ENCODE data around the gene CDK5RAP1.
"Not testable (repeated sequence)": the region's sequence is repeated elsewhere in the genome, so short reads cannot be mapped to it uniquely, and the experiment has no call there.

CDK5RAP1 gene

DNA sequence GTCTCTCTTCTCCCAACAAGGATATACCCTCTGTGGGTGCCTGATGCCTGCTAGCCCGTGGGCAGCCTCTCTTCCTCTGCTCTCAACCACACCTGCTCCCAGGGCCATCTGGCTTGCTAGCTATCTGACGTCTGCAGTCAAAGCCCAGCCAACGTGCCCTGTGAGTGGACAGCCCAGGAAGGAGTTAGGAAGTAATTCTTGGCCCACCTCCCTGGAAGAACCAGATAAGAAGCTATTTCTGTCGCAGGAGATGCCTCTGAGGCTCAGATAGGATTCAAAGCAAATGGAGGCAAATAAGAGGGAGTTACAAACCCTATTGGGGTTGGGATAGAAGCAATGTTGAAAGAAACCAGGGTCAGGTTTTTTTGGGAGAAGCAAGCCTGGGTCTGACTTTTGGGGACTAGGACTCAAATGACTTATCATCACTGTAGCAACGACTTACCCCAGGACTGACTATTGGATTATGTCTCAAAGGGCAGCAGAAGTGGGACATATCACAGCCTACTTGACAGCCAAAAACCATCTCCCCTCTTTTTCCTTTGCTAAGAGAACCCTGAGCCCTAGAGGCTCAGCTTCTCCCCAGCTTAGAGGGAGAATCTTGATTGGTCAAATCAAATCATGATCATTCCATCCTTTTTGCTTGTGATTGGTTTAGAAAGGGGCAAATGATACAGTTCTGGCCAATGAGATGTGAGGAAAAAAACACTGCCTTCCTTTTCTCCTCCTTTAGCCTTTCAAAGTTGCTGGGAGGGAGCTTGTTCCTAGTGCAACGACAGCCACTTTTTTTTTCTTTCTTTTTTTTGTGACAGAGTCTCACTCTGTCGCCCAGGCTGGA is 18.0 kb upstream of the CDK5RAP1 start:
- DNase-seq: no peak

DNA sequence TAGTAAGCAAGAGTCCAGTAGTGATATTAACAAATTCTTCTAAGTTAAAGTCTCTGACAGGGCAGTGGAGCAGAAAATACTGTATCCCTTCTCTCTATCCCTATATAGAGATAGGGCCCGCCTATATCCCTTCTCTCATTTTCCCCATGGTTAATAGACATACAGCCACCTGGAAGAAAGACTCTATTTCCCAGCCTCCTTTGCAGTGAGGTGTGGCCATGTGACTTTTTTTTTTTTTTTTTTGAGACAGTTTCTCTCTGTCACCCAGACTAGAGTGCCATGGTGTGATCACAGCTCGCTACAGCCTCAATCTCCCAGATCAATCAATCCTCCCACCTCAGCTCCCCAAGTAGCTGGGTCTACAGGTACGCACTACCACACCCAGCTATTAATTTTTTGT is 16.7 kb upstream of the CDK5RAP1 start:
- no peak for DNase-seq

GRCh38 chr20:33415948-33416347 is 14.6 kb upstream of the CDK5RAP1 start:
- no peak for DNase-seq

DNA sequence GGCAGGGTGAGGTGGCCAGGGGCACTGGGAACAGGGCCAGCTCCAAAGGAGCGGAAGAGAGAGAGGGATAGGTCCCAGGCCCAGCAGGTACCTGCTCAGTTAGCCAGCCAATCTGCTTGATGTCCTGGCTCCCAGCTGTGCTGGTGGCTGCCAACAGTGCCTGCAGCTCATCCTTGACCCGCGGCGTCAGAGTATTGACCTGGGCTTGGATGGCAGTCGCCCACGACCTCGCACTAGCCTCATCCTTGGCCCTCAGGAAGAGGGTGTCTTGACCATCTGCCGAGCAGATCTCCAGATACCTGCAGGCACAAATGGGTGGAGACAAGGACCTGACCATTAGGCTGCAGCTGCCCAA is 11.1 kb upstream of the CDK5RAP1 start:
- DNase-seq: no peak

DNA sequence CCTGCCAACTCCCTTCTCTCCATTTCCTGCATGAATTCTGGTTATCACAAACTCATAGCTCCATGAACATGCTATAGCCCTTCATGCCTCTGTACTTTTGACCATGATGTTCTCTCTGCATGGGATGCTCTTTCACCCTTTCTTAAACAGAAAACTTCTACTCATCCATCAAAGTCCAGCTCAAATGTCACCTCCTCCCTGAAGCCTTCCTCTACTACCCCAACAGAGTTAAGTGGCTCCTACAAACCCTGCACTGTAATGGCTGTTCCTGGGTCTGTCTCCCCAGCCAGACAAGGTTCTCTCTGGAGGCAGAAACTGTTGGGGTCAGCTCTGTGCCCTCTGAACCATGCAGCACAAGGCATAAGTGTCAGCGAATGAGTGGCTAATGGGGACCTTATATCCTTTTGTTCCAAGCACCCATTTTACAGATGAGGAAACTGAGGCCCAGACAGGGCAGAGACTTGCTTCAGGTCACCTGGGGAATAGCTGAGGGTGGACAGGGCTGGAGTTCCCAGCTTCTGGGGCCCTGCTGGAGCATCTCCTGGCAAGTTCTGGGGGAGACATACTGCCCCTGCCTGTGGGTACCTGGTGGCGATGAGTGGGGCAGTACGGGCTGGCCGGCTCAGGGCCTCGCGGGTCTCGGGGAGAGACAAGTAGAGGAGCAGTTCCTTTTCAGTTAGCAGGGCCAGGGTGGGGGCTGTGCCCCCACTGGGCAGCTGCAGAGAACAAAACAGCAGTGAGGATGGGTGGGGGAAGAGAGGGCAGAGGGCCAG is 10.6 kb upstream of the CDK5RAP1 start:
- DNase-seq: no peak

- DNase-seq: peak; percentile 37
Measured at GRCh38 chr20:33411242-33411641, 9.9 kb upstream of the CDK5RAP1 start.

GRCh38 chr20:33410081-33410742 is 8.9 kb upstream of the CDK5RAP1 start:
- no peak for DNase-seq

- no peak for DNase-seq
Measured at GRCh38 chr20:33408716-33409654, 7.7 kb upstream of the CDK5RAP1 start.

- no peak for DNase-seq
Measured at GRCh38 chr20:33408313-33408712, 7.0 kb upstream of the CDK5RAP1 start.

- no peak for DNase-seq
Measured at GRCh38 chr20:33407796-33408195, 6.5 kb upstream of the CDK5RAP1 start.

GRCh38 chr20:33407251-33407650 is 5.9 kb upstream of the CDK5RAP1 start:
- DNase-seq: no peak

- no peak for DNase-seq
Measured at GRCh38 chr20:33404281-33404680, 3.0 kb upstream of the CDK5RAP1 start.

GRCh38 chr20:33401921-33402369 is 626 bp upstream of the CDK5RAP1 start:
- no peak for DNase-seq

- no peak for DNase-seq
Measured at GRCh38 chr20:33400812-33401183, 521 bp downstream of the CDK5RAP1 start.

- no peak for DNase-seq
Measured at GRCh38 chr20:33399924-33400323, 1.4 kb downstream of the CDK5RAP1 start.

- no peak for DNase-seq
Measured at GRCh38 chr20:33394718-33395117, 6.6 kb downstream of the CDK5RAP1 start.

- DNase-seq: no peak
Measured at GRCh38 chr20:33393609-33394008, 7.7 kb downstream of the CDK5RAP1 start.

- DNase-seq: no peak
Measured at GRCh38 chr20:33391722-33392415, 9.4 kb downstream of the CDK5RAP1 start.

DNA sequence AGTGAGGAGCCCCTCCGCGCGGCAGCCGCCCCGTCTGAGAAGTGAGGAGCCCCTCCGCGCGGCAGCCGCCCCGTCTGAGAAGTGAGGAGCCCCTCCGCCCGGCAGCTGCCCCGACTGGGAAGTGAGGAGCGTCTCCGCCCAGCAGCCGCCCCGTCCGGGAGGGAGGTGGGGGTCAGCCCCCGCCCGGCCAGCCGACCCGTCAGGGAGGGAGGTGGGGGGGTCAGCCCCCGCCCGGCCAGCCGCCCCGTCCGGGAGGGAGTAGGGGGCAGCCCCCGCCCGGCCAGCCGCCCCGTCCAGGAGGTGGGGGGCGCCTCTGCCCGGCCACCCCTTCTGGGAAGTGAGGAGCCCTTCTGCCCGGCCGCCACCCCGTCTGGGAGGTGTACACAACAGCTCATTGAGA is 12.0 kb downstream of the CDK5RAP1 start:
- DNase-seq: not testable (repeated sequence)

DNA sequence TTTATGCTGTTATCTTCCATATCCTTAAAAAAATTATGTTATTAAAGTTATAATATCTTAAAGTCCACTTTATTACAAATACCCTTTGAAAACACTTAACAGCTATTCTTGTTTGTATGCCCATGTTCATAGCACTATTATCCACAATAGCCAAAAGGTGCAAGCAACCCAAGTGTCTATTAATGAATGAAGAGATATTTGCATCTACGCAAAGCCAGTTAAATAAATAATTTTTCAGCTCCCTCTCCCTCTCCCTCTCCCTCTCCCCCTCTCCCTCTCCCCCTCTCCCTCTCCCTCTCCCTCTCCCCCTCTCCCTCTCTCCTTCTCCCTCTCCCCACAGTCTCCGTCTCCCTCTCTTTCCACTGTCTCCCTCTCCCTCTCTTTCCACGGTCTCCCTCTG is 13.1 kb downstream of the CDK5RAP1 start:
- DNase-seq: no peak

DNA sequence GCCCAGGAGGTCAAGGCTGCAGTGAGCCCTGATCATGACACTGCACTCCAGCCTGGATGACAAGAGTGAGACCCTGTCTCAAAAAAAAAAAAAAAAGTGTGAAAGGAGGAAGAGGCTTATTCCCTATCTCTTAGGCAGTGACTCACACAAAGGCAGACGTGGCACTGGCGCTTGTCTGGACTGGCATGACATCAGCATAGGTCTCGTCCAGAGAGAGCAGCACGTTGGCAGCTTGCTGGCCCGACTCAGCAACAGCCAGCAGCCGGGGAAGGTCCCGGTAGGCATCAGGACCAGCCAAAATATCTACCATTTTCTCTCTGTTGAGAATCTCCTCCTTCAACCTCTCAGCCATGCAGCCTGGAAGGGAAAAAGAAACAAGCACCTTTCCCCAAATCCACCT is 14.1 kb downstream of the CDK5RAP1 start:
- DNase-seq: no peak

DNA sequence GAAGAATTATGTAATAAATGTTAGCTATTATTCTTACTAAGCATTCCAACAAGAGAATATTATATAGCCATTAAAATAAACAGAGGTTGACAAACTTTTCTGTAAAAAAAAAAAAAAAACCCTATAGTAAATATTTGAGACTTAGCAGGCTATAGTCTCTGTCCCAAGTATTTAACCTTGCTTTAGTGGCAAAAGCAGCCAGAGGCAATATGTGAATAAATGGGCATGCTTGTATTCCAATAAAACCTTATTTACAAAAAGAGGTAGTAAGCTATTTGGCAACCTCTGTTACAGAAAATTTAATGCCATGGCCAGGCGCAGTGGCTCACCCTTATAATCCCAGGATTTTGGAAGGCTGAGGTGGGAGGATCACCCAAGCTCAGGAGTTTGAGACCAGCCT is 14.6 kb downstream of the CDK5RAP1 start:
- no peak for DNase-seq
